GM18502 (cell line): ENCODE measurements around the gene KRTDAP.
A peak's percentile ranks its signal among the peaks of the same experiment; 100 is the strongest.

Experiments
- ATAC-seq: cut with Tn5 transposase; IDR thresholded peaks from one replicate; pipeline ENCODE4 v1.9.1; 2021; ENCODE audit warnings: mild to moderate bottlenecking; ENCODE audit not compliant: unreplicated experiment, poor library complexity

KRTDAP gene

GRCh38 chr19:35513628-35514281 is 23.5 kb upstream of the KRTDAP start, which contains the start of gene DMKN:
DMKN (minus strand) TSS chr19:35513649; CDS start chr19:35513475, 174 bp downstream.
- ATAC-seq, result no peak

DNA sequence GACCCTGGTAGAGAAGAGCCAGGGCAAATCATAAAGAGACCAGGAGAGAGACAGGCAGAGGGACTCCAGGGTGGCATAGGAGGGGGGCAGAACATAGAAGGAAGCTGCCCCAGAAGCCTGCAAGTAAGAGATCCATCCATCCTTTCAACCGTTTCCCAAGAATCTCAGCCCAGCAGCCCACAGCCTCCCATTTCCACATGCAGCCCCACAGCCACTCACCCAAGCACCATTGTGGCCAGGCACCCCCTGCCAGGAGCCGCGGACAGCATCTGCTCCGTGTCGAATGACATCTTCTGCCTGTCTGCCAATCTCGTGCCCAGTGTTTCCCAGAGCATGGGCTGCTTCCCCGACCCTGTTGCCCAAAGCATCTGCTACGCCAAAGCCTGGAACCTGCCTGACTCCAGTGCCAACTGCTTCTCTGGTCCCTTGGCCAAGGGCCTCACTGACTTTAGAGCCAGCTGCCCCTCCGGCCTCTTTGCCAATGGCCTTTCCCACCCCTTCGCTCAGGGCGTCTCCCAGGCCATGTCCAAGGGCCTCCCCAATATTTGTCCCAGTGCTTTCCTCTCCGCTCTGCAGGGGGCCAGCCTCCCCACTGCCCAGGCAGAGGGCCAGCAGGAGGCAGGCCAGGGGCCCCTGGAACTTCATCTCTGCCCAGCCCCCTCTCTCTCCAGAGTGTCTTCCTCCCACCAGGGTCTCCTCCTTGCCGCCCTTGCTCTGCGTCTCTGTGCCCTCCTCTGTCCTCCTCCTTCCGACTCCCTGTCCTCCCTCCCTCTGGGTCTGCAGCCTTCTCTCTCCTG is 22.8 kb upstream of the KRTDAP start:
- no peak for ATAC-seq

GRCh38 chr19:35511337-35511736 is 21.1 kb upstream of the KRTDAP start:
- no peak for ATAC-seq

DNA sequence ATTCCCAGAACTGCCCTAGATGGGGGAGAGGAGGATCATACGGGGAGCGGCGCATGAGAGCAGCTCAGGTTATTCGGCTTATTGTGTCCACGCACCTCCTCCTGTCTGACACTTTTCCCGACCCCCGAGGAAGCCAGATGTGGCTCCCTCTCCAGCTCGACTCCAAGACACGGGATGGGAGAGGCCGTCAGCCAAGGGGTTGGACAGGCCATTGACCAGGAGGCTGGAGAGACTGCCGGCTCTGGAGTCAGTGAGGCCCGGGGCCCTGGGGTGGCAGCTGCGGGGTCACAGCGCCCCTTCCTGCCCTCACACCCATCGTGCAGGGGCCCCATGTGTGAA is 20.3 kb upstream of the KRTDAP start:
- no peak for ATAC-seq

- peak; percentile 56 for ATAC-seq
These were observed 19.8 kb upstream of the KRTDAP start for GRCh38 chr19:35509861-35510625.

GRCh38 chr19:35509018-35509652 is 18.9 kb upstream of the KRTDAP start:
- ATAC-seq, result no peak

DNA sequence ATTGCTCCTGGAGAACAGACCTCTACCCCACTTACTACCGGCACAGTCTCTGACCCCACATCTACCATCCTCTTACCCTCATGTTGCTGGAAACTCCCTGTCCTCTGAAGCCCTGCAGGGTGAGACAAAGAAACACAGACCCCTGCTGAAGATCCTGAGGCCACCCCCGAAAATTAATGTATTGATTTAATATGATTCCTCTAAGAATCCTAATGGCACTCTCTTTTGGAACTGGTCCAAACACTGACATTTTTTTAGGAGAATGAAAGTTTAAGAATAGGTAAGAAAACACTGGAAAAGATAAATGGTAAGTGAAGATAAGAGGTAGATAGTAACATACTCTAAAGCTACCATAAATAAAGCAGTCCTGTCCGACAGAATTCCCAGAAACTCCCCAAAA is 17.9 kb upstream of the KRTDAP start:
- no peak for ATAC-seq

GRCh38 chr19:35507561-35507960 is 17.3 kb upstream of the KRTDAP start:
- no peak for ATAC-seq

GRCh38 chr19:35506011-35506410 is 15.7 kb upstream of the KRTDAP start:
- ATAC-seq, result no peak

GRCh38 chr19:35502751-35503150 is 12.5 kb upstream of the KRTDAP start:
- ATAC-seq, result no peak

- ATAC-seq, result no peak
These were observed 11.4 kb upstream of the KRTDAP start for GRCh38 chr19:35501684-35502083.

DNA sequence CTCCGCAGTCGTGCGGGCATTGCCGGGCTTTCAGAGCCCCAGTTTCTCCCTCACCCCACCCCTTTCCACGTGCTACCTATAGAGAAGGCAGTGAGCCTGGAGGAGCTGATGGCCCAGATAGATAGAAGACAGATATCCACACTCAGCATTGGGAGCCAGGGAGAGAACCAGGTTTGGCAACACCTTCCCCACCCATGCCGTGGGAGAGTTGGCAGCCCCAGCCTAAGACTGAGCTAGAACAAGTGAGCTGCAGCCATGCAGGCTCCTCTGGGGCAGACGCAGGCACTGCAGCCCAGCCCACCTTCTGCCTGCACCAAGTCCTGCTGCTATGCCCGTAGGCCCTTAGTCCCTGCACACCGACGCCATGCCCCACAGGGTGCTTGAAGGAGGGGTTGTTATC is 10.3 kb upstream of the KRTDAP start:
- no peak for ATAC-seq

- no peak for ATAC-seq
These were observed 8.8 kb upstream of the KRTDAP start for GRCh38 chr19:35498984-35499527.

DNA sequence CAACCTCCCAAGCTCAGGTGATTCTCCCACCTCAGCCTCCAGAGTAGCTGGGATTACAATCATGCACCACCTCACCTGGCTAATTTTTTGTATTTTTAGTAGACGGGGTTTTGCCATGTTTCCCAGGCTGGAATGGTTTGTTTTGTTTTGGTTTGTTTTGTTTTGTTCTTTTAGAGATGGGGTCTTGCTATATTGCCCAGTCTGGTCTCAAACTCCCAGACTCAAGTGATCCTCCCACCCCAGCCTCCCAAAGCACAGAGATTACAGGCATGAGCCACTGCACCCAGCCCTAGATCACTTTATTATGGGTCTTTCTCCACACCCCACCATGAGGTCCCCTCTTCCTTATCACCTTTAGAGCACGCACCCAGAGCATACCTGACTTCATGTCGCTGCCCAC is 8.0 kb upstream of the KRTDAP start:
- ATAC-seq, result no peak

GRCh38 chr19:35497406-35497805 is 7.1 kb upstream of the KRTDAP start:
- no peak for ATAC-seq

DNA sequence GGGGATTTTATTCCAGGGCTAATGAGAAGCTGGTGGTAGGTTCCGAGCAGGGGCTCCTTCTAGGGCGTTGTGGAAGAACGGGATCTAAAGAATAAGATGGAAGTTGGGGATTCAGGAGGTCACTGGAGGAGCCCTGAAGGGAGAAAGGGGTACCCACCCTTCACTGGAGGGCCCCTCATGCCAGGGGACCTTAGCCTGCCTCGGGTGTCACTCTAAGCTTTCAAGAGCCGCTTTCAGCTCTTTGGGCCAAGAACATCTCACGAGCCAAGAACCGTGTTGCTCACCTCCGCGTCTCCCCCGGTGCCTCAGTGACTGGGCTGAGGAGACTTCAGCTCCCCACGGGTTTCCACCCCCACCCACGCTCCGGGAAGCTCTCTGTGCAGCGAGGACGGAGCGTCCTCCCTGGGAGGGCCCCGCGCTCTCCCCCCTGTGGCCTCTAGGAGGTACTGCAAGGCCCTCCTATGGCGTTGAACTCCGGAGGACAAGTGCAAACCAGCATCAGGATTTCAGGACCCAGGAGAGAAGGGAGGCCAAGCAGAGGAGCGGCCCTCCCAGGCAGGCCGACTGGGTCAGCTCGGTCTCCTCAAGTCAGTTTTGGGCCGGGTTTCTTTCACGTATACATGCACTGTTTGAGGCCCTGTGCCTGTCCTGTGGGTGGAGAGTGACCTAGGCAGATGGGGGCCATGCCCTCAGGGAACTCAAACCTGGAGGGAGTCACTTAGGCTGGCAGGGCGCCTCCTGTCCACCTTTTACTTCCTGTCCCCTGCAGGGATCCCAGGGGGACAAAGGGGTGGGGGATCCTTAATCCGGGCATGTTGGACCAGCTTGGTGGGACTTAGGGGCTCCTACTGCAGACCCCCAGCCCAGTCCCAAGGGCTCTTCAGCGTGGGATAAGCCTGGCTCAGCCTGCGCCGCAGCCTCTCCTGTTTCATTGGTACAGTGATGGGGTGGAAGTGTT is 5.1 kb upstream of the KRTDAP start:
- ATAC-seq, result no peak

GRCh38 chr19:35493971-35494370 is 3.7 kb upstream of the KRTDAP start:
- no peak for ATAC-seq

DNA sequence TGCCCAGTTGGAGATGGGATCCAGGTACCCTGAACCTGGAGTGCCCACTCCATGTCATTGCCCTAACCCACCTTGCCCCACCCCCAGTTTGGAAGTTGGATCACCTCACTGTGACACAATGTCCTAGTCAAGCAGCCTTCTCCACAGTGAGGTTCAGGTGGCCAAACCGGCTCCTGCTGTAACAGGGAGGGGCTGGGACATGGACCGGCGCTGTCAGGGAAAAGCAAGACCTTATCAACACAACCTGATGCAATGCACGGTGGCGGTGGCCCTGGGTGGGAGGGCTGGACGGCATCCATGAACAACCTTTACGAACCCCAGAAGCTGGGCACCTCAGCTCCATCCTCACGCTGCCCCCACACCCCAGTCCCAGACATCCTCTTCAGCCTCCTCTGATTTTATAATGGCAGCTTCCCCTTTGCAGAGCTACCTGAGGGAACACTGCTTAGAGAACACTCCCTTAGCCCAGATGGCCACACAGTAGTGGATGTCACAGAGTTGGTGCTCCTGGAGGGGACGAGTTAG is 1.6 kb upstream of the KRTDAP start:
- ATAC-seq, result no peak

- no peak for ATAC-seq
These were observed 1.6 kb downstream of the KRTDAP start for GRCh38 chr19:35488677-35489076.
